Measurements from ENCODE around the gene ANKRD11.

ANKRD11 gene

DNA sequence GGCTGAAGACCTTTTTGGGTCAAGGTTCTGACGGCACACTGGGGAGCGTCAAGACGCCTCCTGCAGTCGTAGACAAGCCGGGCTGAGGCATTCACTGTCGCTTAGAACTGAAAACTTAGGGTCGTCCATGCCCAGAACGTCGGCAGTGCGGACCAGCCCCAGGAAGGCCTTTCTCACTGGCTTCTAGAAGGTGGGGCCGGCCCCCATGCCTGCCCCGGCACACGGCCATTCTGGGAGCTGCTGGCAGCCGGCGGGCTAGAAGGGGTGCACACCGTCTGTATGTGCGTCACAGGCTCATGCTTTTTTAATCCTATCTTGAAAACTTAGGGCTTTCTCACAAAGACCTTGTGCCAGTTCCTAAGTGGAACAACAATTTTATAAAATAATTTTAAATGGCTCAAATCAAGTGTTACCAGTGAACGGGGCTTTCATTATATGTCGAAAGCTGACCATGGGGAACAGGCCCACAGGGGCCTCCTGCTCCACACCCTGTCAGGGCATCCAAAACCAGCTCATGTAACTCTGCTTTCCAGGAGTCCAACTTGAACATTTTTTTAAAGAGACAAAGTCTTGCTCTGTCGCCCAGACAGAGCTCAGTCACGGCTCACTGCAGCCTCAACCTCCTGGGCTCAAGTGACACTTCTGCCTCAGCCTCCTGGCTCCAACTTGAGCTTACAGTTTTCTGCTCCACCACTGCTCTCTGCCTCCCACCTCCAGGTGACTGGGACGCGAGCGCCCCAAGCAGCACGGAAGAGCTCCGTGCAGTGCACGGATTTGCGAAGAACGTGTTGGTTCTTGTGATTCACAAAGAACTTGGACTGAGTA lies 111.2 kb downstream of the ANKRD11 start:
- Histone ChIP-seq H3K36me3 (ENCODE audit: control insufficient read depth, insufficient read depth, low read length) (no peaks in the 10 kb centered on the region), H2BK5ac (ENCODE audit: low read length) (no peak overlapping the region), H3K4me1 (ENCODE audit: control insufficient read depth, low read depth, low read length) (peaks cover 5% of the 10 kb centered on the region), H3K4me2 (ENCODE audit: low read length) (no peak overlapping the region), H3K4ac (ENCODE audit: low read depth, low read length) (no peak overlapping the region), H3K79me2 (ENCODE audit: control insufficient read depth, insufficient read depth, low read length) (peaks cover 98% of the 10 kb centered on the region), H3K56ac (ENCODE audit: low read length) (no peak overlapping the region), H3K4me3 (ENCODE audit: low read length) (no peak overlapping the region), H3K27ac (ENCODE audit: low read depth, low read length) (no peak overlapping the region), H4K8ac (ENCODE audit: low read depth, low read length) (no peak overlapping the region), H3K79me1 (ENCODE audit: low read length) (peaks cover 9% of the 10 kb centered on the region), H2AK5ac (ENCODE audit: low read length) (no peak overlapping the region), H3K18ac (ENCODE audit: low read length) (no peak overlapping the region), H3K23ac (ENCODE audit: low read length) (no peak overlapping the region), H3K27me3 (ENCODE audit: insufficient read depth, low read length, poor library complexity) (no peaks in the 10 kb centered on the region), H2BK15ac (replicated peaks; ENCODE audit: low read depth) (no peak overlapping the region), H4K5ac (ENCODE audit: low read length) (no peak overlapping the region), H3K9ac (ENCODE audit: low read length) (no peak overlapping the region), H2BK120ac (ENCODE audit: low read depth, low read length) (no peak overlapping the region)
- WGBS (ENCODE audit: extremely low coverage, insufficient coverage, low lambda C conversion rate) = no CpG with 5 or more reads among the region's 29 CpGs
- no peak for DNase-seq

GRCh38 chr16:89377453-89377848 lies 112.9 kb downstream of the ANKRD11 start:
- H3K4me1 ChIP-seq (ENCODE audit: control insufficient read depth, low read depth, low read length) = no peaks in the 10 kb centered on the region
- no peak overlapping the region for H3K4me3 ChIP-seq (ENCODE audit: low read length)
- no peak overlapping the region for H4K8ac ChIP-seq (ENCODE audit: low read depth, low read length)
- H3K79me1 ChIP-seq (ENCODE audit: low read length) = peaks cover 14% of the 10 kb centered on the region
- H2BK15ac ChIP-seq (replicated peaks; ENCODE audit: low read depth) = no peak overlapping the region
- no peak overlapping the region for H3K27ac ChIP-seq (ENCODE audit: low read depth, low read length)
- no peak overlapping the region for H3K18ac ChIP-seq (ENCODE audit: low read length)
- H3K56ac ChIP-seq (ENCODE audit: low read length) = no peak overlapping the region
- DNase-seq = no peak
- no CpG with 5 or more reads among the region's 8 CpGs for WGBS (ENCODE audit: extremely low coverage, insufficient coverage, low lambda C conversion rate)
- H3K4ac ChIP-seq (ENCODE audit: low read depth, low read length) = no peak overlapping the region
- H3K23ac ChIP-seq (ENCODE audit: low read length) = no peak overlapping the region
- no peak overlapping the region for H2BK5ac ChIP-seq (ENCODE audit: low read length)
- no peaks in the 10 kb centered on the region for H3K36me3 ChIP-seq (ENCODE audit: control insufficient read depth, insufficient read depth, low read length)
- no peak overlapping the region for H3K4me2 ChIP-seq (ENCODE audit: low read length)
- H4K5ac ChIP-seq (ENCODE audit: low read length) = no peak overlapping the region
- no peak overlapping the region for H2AK5ac ChIP-seq (ENCODE audit: low read length)
- H3K9ac ChIP-seq (ENCODE audit: low read length) = no peak overlapping the region
- peaks cover 96% of the 10 kb centered on the region for H3K79me2 ChIP-seq (ENCODE audit: control insufficient read depth, insufficient read depth, low read length)
- H2BK120ac ChIP-seq (ENCODE audit: low read depth, low read length) = no peak overlapping the region
- no peaks in the 10 kb centered on the region for H3K27me3 ChIP-seq (ENCODE audit: insufficient read depth, low read length, poor library complexity)

- H3K56ac ChIP-seq (ENCODE audit: low read length) = no peak overlapping the region
- no peaks in the 10 kb centered on the region for H3K4me1 ChIP-seq (ENCODE audit: control insufficient read depth, low read depth, low read length)
- no peak overlapping the region for H4K8ac ChIP-seq (ENCODE audit: low read depth, low read length)
- DNase-seq = no peak
- H2BK15ac ChIP-seq (replicated peaks; ENCODE audit: low read depth) = no peak overlapping the region
- H3K79me1 ChIP-seq (ENCODE audit: low read length) = peaks cover 15% of the 10 kb centered on the region
- no peak overlapping the region for H3K4ac ChIP-seq (ENCODE audit: low read depth, low read length)
- H3K23ac ChIP-seq (ENCODE audit: low read length) = no peak overlapping the region
- WGBS (ENCODE audit: extremely low coverage, insufficient coverage, low lambda C conversion rate) = no CpG with 5 or more reads among the region's 8 CpGs
- no peak overlapping the region for H2BK120ac ChIP-seq (ENCODE audit: low read depth, low read length)
- H3K4me2 ChIP-seq (ENCODE audit: low read length) = no peak overlapping the region
- H2AK5ac ChIP-seq (ENCODE audit: low read length) = no peak overlapping the region
- H3K79me2 ChIP-seq (ENCODE audit: control insufficient read depth, insufficient read depth, low read length) = peaks cover 96% of the 10 kb centered on the region
- no peak overlapping the region for H3K4me3 ChIP-seq (ENCODE audit: low read length)
- H3K18ac ChIP-seq (ENCODE audit: low read length) = no peak overlapping the region
- H3K27me3 ChIP-seq (ENCODE audit: insufficient read depth, low read length, poor library complexity) = no peaks in the 10 kb centered on the region
- no peak overlapping the region for H3K27ac ChIP-seq (ENCODE audit: low read depth, low read length)
- no peak overlapping the region for H4K5ac ChIP-seq (ENCODE audit: low read length)
- H2BK5ac ChIP-seq (ENCODE audit: low read length) = no peak overlapping the region
- no peak overlapping the region for H3K9ac ChIP-seq (ENCODE audit: low read length)
- no peaks in the 10 kb centered on the region for H3K36me3 ChIP-seq (ENCODE audit: control insufficient read depth, insufficient read depth, low read length)
Observed at GRCh38 chr16:89376812-89377452, 113.4 kb downstream of the ANKRD11 start.

GRCh38 chr16:89375686-89376085 lies 114.7 kb downstream of the ANKRD11 start:
- no peak overlapping the region for H3K4me2 ChIP-seq (ENCODE audit: low read length)
- H3K79me2 ChIP-seq (ENCODE audit: control insufficient read depth, insufficient read depth, low read length) = peaks cover 96% of the 10 kb centered on the region
- H4K5ac ChIP-seq (ENCODE audit: low read length) = no peak overlapping the region
- H3K36me3 ChIP-seq (ENCODE audit: control insufficient read depth, insufficient read depth, low read length) = no peaks in the 10 kb centered on the region
- no peaks in the 10 kb centered on the region for H3K27me3 ChIP-seq (ENCODE audit: insufficient read depth, low read length, poor library complexity)
- WGBS (ENCODE audit: extremely low coverage, insufficient coverage, low lambda C conversion rate) = no CpG with 5 or more reads among the region's 10 CpGs
- H3K4me1 ChIP-seq (ENCODE audit: control insufficient read depth, low read depth, low read length) = peaks cover 2% of the 10 kb centered on the region
- H3K4ac ChIP-seq (ENCODE audit: low read depth, low read length) = no peak overlapping the region
- no peak overlapping the region for H3K9ac ChIP-seq (ENCODE audit: low read length)
- no peak overlapping the region for H2BK5ac ChIP-seq (ENCODE audit: low read length)
- H3K56ac ChIP-seq (ENCODE audit: low read length) = no peak overlapping the region
- no peak overlapping the region for H2BK120ac ChIP-seq (ENCODE audit: low read depth, low read length)
- H3K23ac ChIP-seq (ENCODE audit: low read length) = no peak overlapping the region
- no peak overlapping the region for H3K4me3 ChIP-seq (ENCODE audit: low read length)
- H3K27ac ChIP-seq (ENCODE audit: low read depth, low read length) = no peak overlapping the region
- H2BK15ac ChIP-seq (replicated peaks; ENCODE audit: low read depth) = no peak overlapping the region
- no peak overlapping the region for H4K8ac ChIP-seq (ENCODE audit: low read depth, low read length)
- DNase-seq = no peak
- peaks cover 24% of the 10 kb centered on the region for H3K79me1 ChIP-seq (ENCODE audit: low read length)
- no peak overlapping the region for H2AK5ac ChIP-seq (ENCODE audit: low read length)
- no peak overlapping the region for H3K18ac ChIP-seq (ENCODE audit: low read length)

DNA sequence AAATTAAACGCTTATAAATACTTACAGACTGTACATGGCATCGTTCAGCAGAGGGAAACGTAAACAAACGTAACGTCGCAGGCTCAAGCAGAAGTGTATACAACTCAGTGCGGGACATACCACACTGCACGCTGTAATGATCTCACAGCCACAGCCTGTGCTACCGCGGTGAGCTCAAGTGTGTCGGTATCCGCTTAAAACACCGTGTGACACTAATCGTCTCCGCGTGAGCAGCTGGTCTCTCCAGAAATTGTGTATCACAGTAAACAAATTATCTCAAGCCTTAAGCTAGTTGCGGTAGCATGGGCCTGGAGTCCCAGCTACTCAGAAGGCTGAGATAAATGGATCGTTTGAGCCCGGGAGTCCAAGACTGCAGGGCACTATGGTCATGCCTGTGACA lies 115.3 kb downstream of the ANKRD11 start:
- Histone ChIP-seq H2BK5ac (ENCODE audit: low read length) (no peak overlapping the region), H3K27me3 (ENCODE audit: insufficient read depth, low read length, poor library complexity) (no peaks in the 10 kb centered on the region), H3K4ac (ENCODE audit: low read depth, low read length) (no peak overlapping the region), H2AK5ac (ENCODE audit: low read length) (no peak overlapping the region), H4K8ac (ENCODE audit: low read depth, low read length) (no peak overlapping the region), H3K79me1 (ENCODE audit: low read length) (peaks cover 29% of the 10 kb centered on the region), H3K18ac (ENCODE audit: low read length) (no peak overlapping the region), H3K4me1 (ENCODE audit: control insufficient read depth, low read depth, low read length) (peaks cover 2% of the 10 kb centered on the region), H4K5ac (ENCODE audit: low read length) (no peak overlapping the region), H3K9ac (ENCODE audit: low read length) (no peak overlapping the region), H3K56ac (ENCODE audit: low read length) (no peak overlapping the region), H2BK120ac (ENCODE audit: low read depth, low read length) (no peak overlapping the region), H3K23ac (ENCODE audit: low read length) (no peak overlapping the region), H3K4me3 (ENCODE audit: low read length) (no peak overlapping the region), H3K36me3 (ENCODE audit: control insufficient read depth, insufficient read depth, low read length) (no peaks in the 10 kb centered on the region), H2BK15ac (replicated peaks; ENCODE audit: low read depth) (no peak overlapping the region), H3K79me2 (ENCODE audit: control insufficient read depth, insufficient read depth, low read length) (peaks cover 96% of the 10 kb centered on the region), H3K4me2 (ENCODE audit: low read length) (no peak overlapping the region), H3K27ac (ENCODE audit: low read depth, low read length) (no peak overlapping the region)
- DNase-seq = no peak
- WGBS (ENCODE audit: extremely low coverage, insufficient coverage, low lambda C conversion rate) = no CpG with 5 or more reads among the region's 19 CpGs
